Tibial nerve (tissue), 4 donors: Measurements from ENCODE around the gene GLYR1. TPM values are rescaled to one million over a fixed set of nuclear protein-coding genes. Genes with fewer than 3 reads are reported as not detected.
A peak's percentile ranks its signal among the peaks of the same experiment; 100 is the strongest.

Experiments
- DNase-seq, 2 donors: peaks; one replicate each; pipeline ENCODE4 v3.0.0-alpha.2; 2019; ENCODE audit warnings: low spot score in 2 of 2
- H3K27ac ChIP-seq, 4 donors: fragments of 200-600 bp; sonication (generic) in 3 of 4; one replicate each; pipeline ENCODE4 v1.5.1; 2017 to 2019; ENCODE audit warnings: mild to moderate bottlenecking in 1 of 4
- H3K27me3 ChIP-seq, 2 donors: fragments of 200-600 bp; sonication (generic) in 1 of 2; one replicate each; pipeline versions ENCODE4 v1.5.1 to v1.6.0; 2017 to 2019
- H3K36me3 ChIP-seq, 3 donors: fragments of 200-600 bp; sonication (generic); one replicate each; pipeline ENCODE4 v1.5.1; 2018 to 2019
- H3K4me1 ChIP-seq, 4 donors: fragments of 200-600 bp; sonication (generic) in 3 of 4; one replicate each; pipeline ENCODE4 v1.5.1; 2017 to 2019
- H3K4me3 ChIP-seq, 4 donors: fragments of 200-600 bp; sonication (generic) in 3 of 4; one replicate each; pipeline ENCODE4 v1.5.1; 2017 to 2019; ENCODE audit warnings: mild to moderate bottlenecking in 1 of 4, moderate library complexity in 1 of 4
- H3K9me3 ChIP-seq, 4 donors: fragments of 200-600 bp; sonication (generic) in 3 of 4; one replicate each; pipeline ENCODE4 v1.5.1; 2017 to 2019
- EP300 ChIP-seq, 2 donors: sonication (generic); formaldehyde crosslinking; IDR thresholded peaks; one replicate each; pipeline ENCODE4 v1.6.1; 2017; ENCODE audit warnings: antibody characterized with exemption in 2 of 2, mild to moderate bottlenecking in 1 of 2
- POLR2A ChIP-seq, 2 donors: fragments of 450-650 bp; IDR thresholded peaks; one replicate each; pipeline ENCODE4 v1.6.1; 2017; ENCODE audit warnings: antibody characterized with exemption in 2 of 2, mild to moderate bottlenecking in 2 of 2, moderate library complexity in 2 of 2
- WGBS, 2 donors: methylation state at CpG; one replicate each; pipeline ENCODE4 v1.1.5; 2018; 5-methylcytosine and 5-hydroxymethylcytosine counted together
- total RNA-seq, 4 donors: library from RNA; depleted of rRNA; stranded (reverse); fragments of >200 nt; gene quantifications; one replicate each; pipeline ENCODE4 v1.1.0, GENCODE V29; 2016
- TF ChIP-seq, protein P1 (sequence below), 5 experiments: fragments of 200-600 bp in 3 of 5; fragments of 450-650 bp in 2 of 5; sonication (generic) in 3 of 5; IDR thresholded peaks; one replicate each; pipeline ENCODE4 v1.5.1; 2016 to 2019; ENCODE audit warnings: antibody characterized with exemption in 5 of 5, mild to moderate bottlenecking in 3 of 5, moderate library complexity in 2 of 5

The GLYR1 gene
- total RNA-seq, 4 donors from 2014 or later: 42.0 to 59.4 (median 50.9) TPM

DNA sequence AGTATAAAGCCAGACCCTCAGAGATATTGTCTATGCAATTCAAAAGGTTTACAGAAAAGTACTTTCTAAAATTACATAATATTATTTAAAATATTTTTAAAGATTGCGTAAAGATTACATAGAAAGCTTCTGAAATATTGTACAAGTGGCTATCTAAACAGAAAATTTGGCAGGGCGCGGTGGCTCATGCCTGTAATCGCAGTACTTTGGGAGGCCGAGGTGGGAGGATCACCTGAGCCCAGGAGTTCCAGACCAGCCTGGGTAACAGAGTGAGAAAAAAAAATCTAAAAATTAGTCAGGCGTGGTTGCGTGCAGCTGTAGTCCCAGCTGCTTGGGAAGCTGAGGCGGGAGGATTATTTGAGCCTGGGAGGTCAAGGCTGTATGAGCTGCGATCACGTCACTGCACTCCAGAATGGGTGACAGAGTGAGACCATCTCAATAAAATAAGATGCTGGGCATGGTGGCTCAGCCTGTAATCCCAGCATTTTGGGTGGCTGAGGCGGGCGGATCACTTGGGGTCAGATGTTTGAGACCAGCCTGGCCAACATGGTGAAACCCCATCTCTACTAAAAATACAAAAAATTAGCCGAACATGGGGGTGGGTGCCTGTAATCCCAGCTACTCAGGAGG is 18.3 kb upstream of the GLYR1 start:
- Histone ChIP-seq H3K27me3 (no peaks in the 10 kb centered on the region), H3K36me3 (peaks cover 0 to 58% (median 12%) of the 10 kb centered on the region in 3 donors), H3K4me1 (no peaks in the 10 kb centered on the region), H3K9me3 (no peaks in the 10 kb centered on the region), H3K27ac (no peak overlapping the region), H3K4me3 (no peak overlapping the region)
- DNase-seq: no peak
- WGBS, 2 donors: 94 to 95% methylated on average over 13 of the region's 13 CpGs
- TF ChIP-seq EP300 (IDR thresholded peaks at IDR 0.05) (no peak), POLR2A (IDR thresholded peaks at IDR 0.05) (no peak)
- TF ChIP-seq, protein P1, sequence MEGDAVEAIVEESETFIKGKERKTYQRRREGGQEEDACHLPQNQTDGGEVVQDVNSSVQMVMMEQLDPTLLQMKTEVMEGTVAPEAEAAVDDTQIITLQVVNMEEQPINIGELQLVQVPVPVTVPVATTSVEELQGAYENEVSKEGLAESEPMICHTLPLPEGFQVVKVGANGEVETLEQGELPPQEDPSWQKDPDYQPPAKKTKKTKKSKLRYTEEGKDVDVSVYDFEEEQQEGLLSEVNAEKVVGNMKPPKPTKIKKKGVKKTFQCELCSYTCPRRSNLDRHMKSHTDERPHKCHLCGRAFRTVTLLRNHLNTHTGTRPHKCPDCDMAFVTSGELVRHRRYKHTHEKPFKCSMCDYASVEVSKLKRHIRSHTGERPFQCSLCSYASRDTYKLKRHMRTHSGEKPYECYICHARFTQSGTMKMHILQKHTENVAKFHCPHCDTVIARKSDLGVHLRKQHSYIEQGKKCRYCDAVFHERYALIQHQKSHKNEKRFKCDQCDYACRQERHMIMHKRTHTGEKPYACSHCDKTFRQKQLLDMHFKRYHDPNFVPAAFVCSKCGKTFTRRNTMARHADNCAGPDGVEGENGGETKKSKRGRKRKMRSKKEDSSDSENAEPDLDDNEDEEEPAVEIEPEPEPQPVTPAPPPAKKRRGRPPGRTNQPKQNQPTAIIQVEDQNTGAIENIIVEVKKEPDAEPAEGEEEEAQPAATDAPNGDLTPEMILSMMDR (IDR thresholded peaks at IDR 0.05): no peak

DNA sequence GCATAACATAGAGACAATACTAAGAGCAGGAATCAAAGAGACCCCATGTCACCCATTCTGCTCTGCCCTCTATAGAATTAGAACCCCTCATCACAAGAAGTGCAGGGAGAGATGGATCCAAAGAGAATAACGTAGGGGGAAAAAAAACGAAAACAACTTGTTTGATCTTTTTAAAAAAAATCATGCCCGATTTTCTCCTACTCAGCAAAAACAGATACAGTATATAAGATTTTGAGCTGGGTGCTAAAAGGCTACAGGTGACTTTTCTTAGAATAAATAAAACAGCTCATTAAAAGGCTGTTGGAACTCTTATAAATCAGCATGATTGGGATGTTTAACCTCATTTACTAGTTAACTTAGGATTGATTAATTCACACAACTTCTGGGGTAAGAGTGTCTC is 17.6 kb upstream of the GLYR1 start:
- WGBS, 2 donors: 77 to 82% methylated on average over 3 of the region's 3 CpGs
- TF ChIP-seq POLR2A (IDR thresholded peaks at IDR 0.05) (no peak), EP300 (IDR thresholded peaks at IDR 0.05) (no peak)
- TF ChIP-seq, protein P1 (IDR thresholded peaks at IDR 0.05): no peak
- Histone ChIP-seq H3K27ac (no peak overlapping the region), H3K27me3 (no peaks in the 10 kb centered on the region), H3K4me1 (no peaks in the 10 kb centered on the region), H3K4me3 (no peak overlapping the region), H3K9me3 (no peaks in the 10 kb centered on the region), H3K36me3 (peaks cover 0 to 58% (median 19%) of the 10 kb centered on the region in 3 donors)
- no peak for DNase-seq

DNA sequence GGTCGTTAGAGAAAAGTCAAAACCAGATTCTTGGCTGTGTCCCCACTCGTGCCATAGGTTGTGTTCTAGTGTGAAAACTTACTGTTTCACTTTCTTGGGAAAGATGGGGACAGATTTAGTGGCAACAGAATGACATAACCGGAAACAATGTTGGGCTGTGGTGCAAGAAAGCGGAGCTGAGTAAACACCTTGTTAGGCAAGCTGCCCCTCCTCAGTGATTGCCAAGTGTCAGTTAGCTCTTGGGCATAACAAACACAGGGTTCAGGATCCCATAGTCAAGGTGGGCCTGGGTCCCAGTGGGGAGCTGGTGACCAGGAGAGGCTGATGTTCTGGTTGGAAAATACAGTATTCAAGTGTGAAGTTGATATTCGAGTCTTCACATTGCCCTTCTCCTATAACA is 15.6 kb upstream of the GLYR1 start:
- WGBS, 2 donors: 80 to 83% methylated on average over 5 of the region's 5 CpGs
- TF ChIP-seq EP300 (IDR thresholded peaks at IDR 0.05): no peak
- TF ChIP-seq, protein P1 (IDR thresholded peaks at IDR 0.05): no peak
- no peak for TF ChIP-seq POLR2A (IDR thresholded peaks at IDR 0.05)
- H3K36me3 ChIP-seq: peaks cover 0 to 64% (median 27%) of the 10 kb centered on the region in 3 donors
- H3K27ac ChIP-seq: no peak overlapping the region
- no peaks in the 10 kb centered on the region for H3K9me3 ChIP-seq
- H3K4me1 ChIP-seq: no peaks in the 10 kb centered on the region
- no peak overlapping the region for H3K4me3 ChIP-seq
- no peaks in the 10 kb centered on the region for H3K27me3 ChIP-seq
- DNase-seq: no peak

DNA sequence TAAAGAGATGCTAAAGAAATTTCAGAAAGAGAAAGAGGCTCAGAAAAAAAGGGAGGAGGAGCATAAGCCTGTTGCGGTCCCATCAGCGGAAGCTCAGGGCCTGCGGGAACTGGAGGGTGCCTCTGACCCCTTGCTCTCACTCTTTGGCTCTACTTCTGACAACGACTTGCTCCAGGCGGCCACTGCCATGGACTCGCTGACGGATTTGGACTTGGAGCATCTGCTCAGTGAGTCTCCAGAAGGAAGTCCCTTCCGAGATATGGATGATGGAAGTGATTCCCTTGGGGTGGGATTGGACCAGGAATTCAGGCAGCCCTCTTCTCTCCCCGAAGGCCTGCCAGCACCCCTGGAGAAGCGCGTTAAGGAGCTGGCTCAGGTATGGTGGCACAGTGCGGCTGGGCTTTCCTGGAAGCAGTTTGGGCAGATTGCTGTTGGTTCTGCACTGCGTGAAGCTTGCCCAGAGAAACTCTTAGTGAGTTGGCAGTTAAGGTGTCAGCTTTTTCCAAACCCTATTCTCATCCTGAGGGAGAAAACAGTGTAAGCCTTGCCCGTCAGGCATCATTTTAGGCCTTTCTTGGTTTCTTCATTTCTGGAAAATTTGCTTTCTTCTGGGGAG is 13.7 kb upstream of the GLYR1 start:
- TF ChIP-seq, protein P1 (IDR thresholded peaks at IDR 0.05): no peak
- TF ChIP-seq POLR2A (IDR thresholded peaks at IDR 0.05) (no peak), EP300 (IDR thresholded peaks at IDR 0.05) (no peak)
- 85 to 87% methylated on average over 14 of the region's 14 CpGs for WGBS, 2 donors
- Histone ChIP-seq H3K4me1 (no peaks in the 10 kb centered on the region), H3K27ac (no peak overlapping the region), H3K27me3 (no peaks in the 10 kb centered on the region), H3K9me3 (no peaks in the 10 kb centered on the region), H3K4me3 (no peak overlapping the region), H3K36me3 (peaks cover 0 to 82% (median 27%) of the 10 kb centered on the region in 3 donors)
- DNase-seq: no peak

DNA sequence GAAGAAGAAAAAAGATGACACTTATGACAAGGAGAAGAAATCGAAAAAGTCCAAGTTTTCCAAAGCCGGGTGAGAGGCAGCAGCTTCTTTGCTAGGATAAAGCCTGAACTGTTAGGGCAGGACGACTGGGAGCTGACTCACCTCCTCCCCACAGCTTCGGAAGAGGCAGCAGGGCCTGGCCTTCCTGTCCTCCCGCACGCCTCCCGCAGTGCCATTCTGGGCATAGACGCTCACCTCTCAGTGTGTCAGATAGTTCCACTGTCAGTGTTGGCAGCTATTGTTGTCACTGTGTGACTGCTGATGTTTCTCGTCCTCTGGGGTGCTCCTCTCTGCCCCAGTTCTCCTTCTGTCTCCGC is 12.8 kb upstream of the GLYR1 start:
- H3K27me3 ChIP-seq: no peaks in the 10 kb centered on the region
- 81 to 90% methylated on average over 10 of the region's 10 CpGs for WGBS, 2 donors
- TF ChIP-seq, protein P1 (IDR thresholded peaks at IDR 0.05): no peak
- TF ChIP-seq EP300 (IDR thresholded peaks at IDR 0.05): no peak
- no peak for TF ChIP-seq POLR2A (IDR thresholded peaks at IDR 0.05)

More for the DNA sequence above, 12.8 kb upstream of the GLYR1 start:
- no peak overlapping the region for H3K4me3 ChIP-seq
- no peak for DNase-seq
- H3K4me1 ChIP-seq: no peaks in the 10 kb centered on the region
- peak overlapping the region in 1 of 4 donors; percentile 44 for H3K27ac ChIP-seq
- H3K36me3 ChIP-seq: peaks cover 0 to 87% (median 27%) of the 10 kb centered on the region in 3 donors
- H3K9me3 ChIP-seq: no peaks in the 10 kb centered on the region
